Ascending aorta (tissue), 2 donors: ENCODE measurements around the gene ANO4. TPM values are rescaled to one million over a fixed set of nuclear protein-coding genes. Genes with fewer than 3 reads are reported as not detected.

Source experiments
- DNase-seq, 2 donors: peaks; one replicate each; pipeline ENCODE4 v3.0.0-alpha.2; 2019; ENCODE audit warnings: low spot score in 2 of 2
- H3K27ac ChIP-seq, 2 donors: fragments of 200-600 bp; sonication (generic); one replicate each; pipeline ENCODE4 v1.5.1; 2016 to 2017; ENCODE audit warnings: mild to moderate bottlenecking in 1 of 2
- H3K27me3 ChIP-seq: fragments of 200-600 bp; sonication (generic); one replicate; pipeline ENCODE4 v1.5.1; 2017
- H3K36me3 ChIP-seq, 2 donors: fragments of 200-600 bp; sonication (generic); one replicate each; pipeline ENCODE4 v1.5.1; 2016
- H3K4me1 ChIP-seq, 2 donors: fragments of 200-600 bp; sonication (generic); one replicate each; pipeline ENCODE4 v1.5.1; 2016 to 2017; ENCODE audit warnings: mild to moderate bottlenecking in 1 of 2
- H3K4me3 ChIP-seq, 2 donors: fragments of 200-600 bp; sonication (generic); one replicate each; pipeline ENCODE4 v1.5.1; 2016 to 2017; ENCODE audit warnings: mild to moderate bottlenecking in 1 of 2
- H3K9me3 ChIP-seq, 2 donors: fragments of 200-600 bp; sonication (generic); one replicate each; pipeline ENCODE4 v1.5.1; 2016
- CTCF ChIP-seq, 3 experiments: fragments of 200-600 bp in 2 of 3; fragments of 450-650 bp in 1 of 3; sonication (generic) in 2 of 3; IDR thresholded peaks; one replicate each; pipeline ENCODE4 v1.5.1; 2016 to 2019; ENCODE audit warnings: antibody characterized with exemption in 3 of 3, mild to moderate bottlenecking in 1 of 3, moderate library complexity in 1 of 3
- intact Hi-C: fragments of 100-400 bp; cut with DNase I; formaldehyde crosslinking; loops from one replicate; pipeline ENCODE4 v1.15.1; 2023
- total RNA-seq: library from RNA; depleted of rRNA; stranded (reverse); fragments of >200 nt; gene quantifications from one replicate; pipeline ENCODE4 v1.1.0, GENCODE V29; 2016

ANO4 gene
- total RNA-seq, 1 donor from 2014 or later, result 0.11 TPM

GRCh38 chr12:101047652-101048051 is 253.1 kb downstream of the ANO4 start:
- Histone ChIP-seq H3K27me3 (no peaks in the 10 kb centered on the region), H3K4me1 (peaks cover 0 to 8% of the 10 kb centered on the region in 2 donors), H3K27ac (no peak overlapping the region), H3K36me3 (no peaks in the 10 kb centered on the region), H3K4me3 (no peak overlapping the region), H3K9me3 (no peaks in the 10 kb centered on the region)
- no peak for TF ChIP-seq CTCF (IDR thresholded peaks at IDR 0.05)
- DNase-seq, result no peak
- intact Hi-C loops, result no loop called here

GRCh38 chr12:101050631-101051030 is 256.1 kb downstream of the ANO4 start:
- intact Hi-C loops, result no loop called here
- DNase-seq, result no peak
- no peaks in the 10 kb centered on the region for H3K9me3 ChIP-seq
- no peak for TF ChIP-seq CTCF (IDR thresholded peaks at IDR 0.05)
- no peak overlapping the region for H3K27ac ChIP-seq
- H3K4me1 ChIP-seq, result peaks cover 0 to 8% of the 10 kb centered on the region in 2 donors
- no peaks in the 10 kb centered on the region for H3K27me3 ChIP-seq
- no peak overlapping the region for H3K4me3 ChIP-seq
- H3K36me3 ChIP-seq, result no peaks in the 10 kb centered on the region

DNA sequence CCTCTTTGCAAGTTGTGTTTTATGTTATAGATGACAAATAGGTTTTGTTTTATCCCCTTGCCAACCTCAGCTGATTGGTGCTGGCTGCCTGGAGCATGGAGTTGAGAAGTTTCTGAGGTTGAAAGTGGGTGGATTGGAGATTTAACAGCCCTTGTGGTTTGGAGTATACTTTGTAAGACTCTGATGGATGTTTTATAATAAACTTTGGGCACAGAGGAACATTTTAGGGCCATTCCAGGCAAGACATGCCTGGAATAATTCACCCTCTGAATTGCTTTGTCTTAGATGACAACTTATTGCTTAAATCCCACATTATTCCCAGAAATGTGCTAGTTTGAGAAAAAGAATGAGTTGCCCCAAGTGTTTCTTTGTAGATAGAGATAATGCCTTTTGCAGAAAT is 256.6 kb downstream of the ANO4 start:
- no peaks in the 10 kb centered on the region for H3K27me3 ChIP-seq
- no peaks in the 10 kb centered on the region for H3K36me3 ChIP-seq
- no peaks in the 10 kb centered on the region for H3K9me3 ChIP-seq
- intact Hi-C loops, result no loop called here
- H3K27ac ChIP-seq, result no peak overlapping the region
- peaks cover 0 to 8% of the 10 kb centered on the region in 2 donors for H3K4me1 ChIP-seq
- no peak for DNase-seq
- no peak overlapping the region for H3K4me3 ChIP-seq
- no peak for TF ChIP-seq CTCF (IDR thresholded peaks at IDR 0.05)

DNA sequence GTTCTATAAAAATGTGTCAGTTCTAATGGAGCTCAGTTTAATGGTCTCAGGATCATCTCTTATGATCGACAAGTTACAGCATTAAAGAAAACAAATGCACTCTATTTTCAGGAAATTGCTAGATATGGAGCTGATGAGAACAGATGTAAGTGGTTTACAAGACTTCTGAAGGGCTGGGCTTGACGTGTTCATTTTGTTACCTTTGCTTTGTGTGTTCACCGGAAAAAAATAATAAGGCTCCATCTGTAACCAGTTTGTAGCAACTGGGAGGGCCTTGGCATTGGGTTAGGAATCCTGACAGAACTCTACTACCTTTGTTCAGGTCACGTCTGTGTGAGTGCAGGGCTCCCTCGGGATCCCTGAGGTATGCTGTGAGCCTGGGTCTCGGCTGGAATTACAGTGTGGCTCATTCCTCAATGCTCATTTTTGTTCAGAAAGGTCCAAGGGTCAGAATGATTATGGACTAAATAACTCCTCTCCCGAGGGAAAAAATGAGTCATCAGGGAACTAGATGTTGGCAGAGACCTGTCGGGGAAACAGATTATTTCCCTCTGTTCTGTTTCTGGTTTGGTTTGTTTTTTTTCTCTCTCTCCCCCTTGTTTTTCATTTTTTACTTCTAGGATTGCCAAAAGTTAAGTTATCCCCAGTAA is 257.4 kb downstream of the ANO4 start:
- no peak for DNase-seq
- no peak for TF ChIP-seq CTCF (IDR thresholded peaks at IDR 0.05)
- Histone ChIP-seq H3K36me3 (no peaks in the 10 kb centered on the region), H3K27me3 (no peaks in the 10 kb centered on the region), H3K27ac (peak overlapping the region; percentile 39 to 45), H3K9me3 (no peaks in the 10 kb centered on the region), H3K4me1 (peaks cover 0 to 8% of the 10 kb centered on the region in 2 donors), H3K4me3 (no peak overlapping the region)
- intact Hi-C loops, result loop anchor here (2.0 kb wide), 1 partner anchor 29 kb away; no protein-coding TSS in a partner anchor

DNA sequence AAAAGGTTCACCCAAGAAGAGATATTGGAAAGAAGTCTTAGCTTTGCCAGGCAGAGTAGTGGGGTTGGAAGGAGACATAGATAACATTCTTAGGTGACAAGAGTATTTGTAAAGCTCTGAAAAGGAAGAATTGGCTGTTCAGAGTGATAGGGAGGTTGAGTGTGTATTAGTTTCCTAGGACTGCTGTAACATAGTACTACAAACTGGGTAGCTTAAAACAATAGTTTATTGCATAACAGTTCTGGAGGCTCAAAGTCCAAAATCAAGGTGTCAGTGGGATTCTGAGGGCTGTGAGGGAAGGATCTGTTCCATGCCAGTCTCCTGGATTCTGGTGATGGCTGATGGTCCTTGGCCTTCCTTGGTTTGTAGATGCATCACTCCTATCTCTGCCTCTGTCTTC is 258.6 kb downstream of the ANO4 start:
- intact Hi-C loops, result loop anchor here (2.0 kb wide), 1 partner anchor 30 kb away; no protein-coding TSS in a partner anchor
- H3K27me3 ChIP-seq, result no peaks in the 10 kb centered on the region
- TF ChIP-seq CTCF (IDR thresholded peaks at IDR 0.05), result no peak
- no peak for DNase-seq
- H3K36me3 ChIP-seq, result no peaks in the 10 kb centered on the region
- H3K4me1 ChIP-seq, result peaks cover 0 to 8% of the 10 kb centered on the region in 2 donors
- no peak overlapping the region for H3K27ac ChIP-seq
- H3K4me3 ChIP-seq, result no peak overlapping the region
- no peaks in the 10 kb centered on the region for H3K9me3 ChIP-seq
